H1 (cell line): Measurements from ENCODE around the gene ARRB1. TPM values are rescaled to one million over a fixed set of nuclear protein-coding genes. Genes with fewer than 3 reads are reported as not detected.

Source experiments
- CTCF ChIA-PET: fragments of 300-600 bp; sonication (Branson Sonifier 250); formaldehyde crosslinking; loops from one replicate; lab custom pipeline; 2021; ENCODE audit not compliant: partially characterized antibody; lab: Charles Lee
- POLR2A ChIA-PET: fragments of 300-600 bp; sonication (Branson Sonifier 250); formaldehyde crosslinking; loops from one replicate; lab custom pipeline; 2021; ENCODE audit warnings: inconsistent platforms; ENCODE audit not compliant: partially characterized antibody; lab: Charles Lee
- DNase-seq, 2 experiments: peaks; one replicate each; pipeline versions ENCODE4 v3.0.0 to v3.0.0-alpha.2; 2010 to 2022; ENCODE audit warnings: low spot score in 2 of 2, low read depth in 1 of 2, mixed read lengths in 1 of 2
- FAIRE-seq: peaks from 2 replicates; lab custom pipeline; 2011; peaks lifted over from hg19 to GRCh38; lab: Jason Lieb, UNC
- H2AFZ ChIP-seq: 2 replicates; pipeline ENCODE4 v1.8.1; 2012; ENCODE audit warnings: low read length, inconsistent platforms
- H2AK5ac ChIP-seq: 2 replicates; pipeline ENCODE4 v1.6.1; 2013; ENCODE audit warnings: low read depth, low read length
- H2BK120ac ChIP-seq: replicated peaks from 2 replicates; pipeline ENCODE3; 2013; ENCODE audit warnings: low read depth, low read length, inconsistent platforms
- H2BK12ac ChIP-seq: 2 replicates; pipeline ENCODE4 v1.6.1; 2013; ENCODE audit warnings: low read depth, low read length
- H2BK15ac ChIP-seq: 2 replicates; pipeline ENCODE4 v1.6.1; 2013; ENCODE audit warnings: low read length
- H2BK20ac ChIP-seq: 2 replicates; pipeline ENCODE4 v1.6.1; 2013; ENCODE audit warnings: low read length
- H2BK5ac ChIP-seq: 2 replicates; pipeline ENCODE4 v1.6.1; 2013; ENCODE audit warnings: low read depth, low read length
- H3K14ac ChIP-seq: 2 replicates; pipeline ENCODE4 v1.6.1; 2013; ENCODE audit warnings: inconsistent platforms; ENCODE audit not compliant: insufficient read length
- H3K18ac ChIP-seq: 2 replicates; pipeline ENCODE4 v1.6.1; 2013; ENCODE audit warnings: low read length; ENCODE audit errors: extremely low read depth
- H3K23ac ChIP-seq: 2 replicates; pipeline ENCODE4 v1.6.1; 2013; ENCODE audit warnings: inconsistent platforms; ENCODE audit not compliant: insufficient read length
- H3K23me2 ChIP-seq: 2 replicates; pipeline ENCODE4 v1.6.1; 2013; ENCODE audit warnings: low read depth, low read length
- H3K27ac ChIP-seq: 2 replicates; pipeline ENCODE4 v1.6.1; 2011; ENCODE audit warnings: low read depth, low read length, inconsistent platforms
- H3K27me3 ChIP-seq, 4 experiments: replicated peaks in 1 of 4; 1 replicate in 1 of 4; 2 replicates in 3 of 4; pipeline versions ENCODE4 v1.6.1 to v1.8.1; 2011 to 2013; ENCODE audit warnings: low read length in 3 of 4, mild to moderate bottlenecking in 3 of 4, inconsistent platforms in 2 of 4, mixed read lengths in 2 of 4, moderate library complexity in 1 of 4; ENCODE audit not compliant: control insufficient read depth in 3 of 4, insufficient read depth in 3 of 4; ENCODE audit errors: extremely low read depth in 1 of 4
- H3K36me3 ChIP-seq, 4 experiments: 2 replicates each; pipeline versions ENCODE4 v1.6.1 to v1.8.1; 2011 to 2013; ENCODE audit warnings: mild to moderate bottlenecking in 4 of 4, low read length in 3 of 4, moderate library complexity in 2 of 4, control low read depth in 1 of 4, inconsistent platforms in 1 of 4; ENCODE audit not compliant: insufficient read depth in 4 of 4, control insufficient read depth in 2 of 4
- H3K4ac ChIP-seq: replicated peaks from 2 replicates; pipeline ENCODE3; 2013; ENCODE audit warnings: low read length, low read depth, mixed read lengths, inconsistent platforms; ENCODE audit not compliant: insufficient read length
- H3K4me1 ChIP-seq, 4 experiments: replicated peaks in 1 of 4; 1 replicate in 1 of 4; 2 replicates in 3 of 4; pipeline versions ENCODE4 v1.6.1 to v1.8.1; 2011 to 2013; ENCODE audit warnings: low read length in 3 of 4, inconsistent platforms in 2 of 4, mixed read lengths in 1 of 4; ENCODE audit not compliant: insufficient read depth in 4 of 4, control insufficient read depth in 3 of 4
- H3K4me2 ChIP-seq, 2 experiments: 2 replicates each; pipeline versions ENCODE4 v1.6.1 to v1.8.1; 2011 to 2013; ENCODE audit warnings: low read depth in 2 of 2, low read length in 2 of 2, control low read depth in 1 of 2, inconsistent platforms in 1 of 2, mild to moderate bottlenecking in 1 of 2; ENCODE audit not compliant: insufficient read depth in 1 of 2
- H3K4me3 ChIP-seq, 4 experiments: fragments of 200-600, 300-600 bp in 1 of 4; sonication (generic), shearing (Covaris generic), sonication (Bioruptor Twin) in 1 of 4; 2 replicates each; pipeline versions ENCODE4 v1.5.1 to v1.8.1; 2011 to 2016; ENCODE audit warnings: low read length in 4 of 4, low read depth in 3 of 4, control low read depth in 2 of 4, inconsistent platforms in 2 of 4, mild to moderate bottlenecking in 2 of 4, mixed read lengths in 1 of 4, moderate library complexity in 1 of 4; ENCODE audit not compliant: insufficient read depth in 2 of 4; ENCODE audit errors: extremely low read depth in 1 of 4
- H3K56ac ChIP-seq: replicated peaks from 2 replicates; pipeline ENCODE3; 2013; ENCODE audit warnings: low read depth, mild to moderate bottlenecking, mixed read lengths, low read length, inconsistent platforms; ENCODE audit not compliant: insufficient read length
- H3K79me1 ChIP-seq: 2 replicates; pipeline ENCODE4 v1.6.1; 2013; ENCODE audit warnings: low read depth, low read length, control low read depth
- H3K79me2 ChIP-seq, 2 experiments: 2 replicates each; pipeline versions ENCODE4 v1.6.1 to v1.8.1; 2012 to 2013; ENCODE audit warnings: low read length in 2 of 2, mild to moderate bottlenecking in 2 of 2, inconsistent platforms in 1 of 2; ENCODE audit not compliant: insufficient read depth in 2 of 2, control insufficient read depth in 1 of 2
- H3K9ac ChIP-seq, 4 experiments: replicated peaks in 1 of 4; 1 replicate in 1 of 4; 2 replicates in 3 of 4; pipeline versions ENCODE4 v1.6.1 to v1.8.1; 2011 to 2013; ENCODE audit warnings: low read depth in 3 of 4, low read length in 3 of 4, control low read depth in 2 of 4, mild to moderate bottlenecking in 2 of 4, moderate library complexity in 2 of 4, inconsistent platforms in 1 of 4; ENCODE audit errors: extremely low read depth in 1 of 4
- H3K9me3 ChIP-seq, 2 experiments: 2 replicates each; pipeline versions ENCODE4 v1.6.1 to v1.8.1; 2012 to 2013; ENCODE audit warnings: mild to moderate bottlenecking in 2 of 2, moderate library complexity in 2 of 2, control low read depth in 1 of 2, inconsistent platforms in 1 of 2, low read depth in 1 of 2, low read length in 1 of 2, mixed read lengths in 1 of 2; ENCODE audit not compliant: insufficient read depth in 2 of 2
- H4K20me1 ChIP-seq, 2 experiments: replicated peaks in 1 of 2; 2 replicates each; pipeline versions ENCODE3 to v1.8.1; 2011 to 2013; ENCODE audit warnings: inconsistent platforms in 2 of 2, low read length in 2 of 2, mild to moderate bottlenecking in 1 of 2; ENCODE audit not compliant: insufficient read depth in 2 of 2, control insufficient read depth in 1 of 2
- H4K5ac ChIP-seq: 2 replicates; pipeline ENCODE4 v1.6.1; 2013; ENCODE audit warnings: low read length, low read depth, mixed read lengths, inconsistent platforms; ENCODE audit not compliant: insufficient read length
- H4K8ac ChIP-seq: 2 replicates; pipeline ENCODE4 v1.8.0; 2013; ENCODE audit warnings: mild to moderate bottlenecking, moderate library complexity, low read length, inconsistent platforms; ENCODE audit not compliant: insufficient read depth; ENCODE audit errors: extremely low read depth
- H4K91ac ChIP-seq: replicated peaks from 2 replicates; pipeline ENCODE3; 2013; ENCODE audit warnings: low read length, mixed read lengths, inconsistent platforms; ENCODE audit not compliant: insufficient read length
- BACH1 ChIP-seq: IDR thresholded peaks from 2 replicates; pipeline ENCODE4 v1.6.1; 2012; ENCODE audit warnings: low read length, improper control_type of control experiment
- CBX8 ChIP-seq: fragments of 300-800, 300-1000 bp; sonication (generic); IDR thresholded peaks from 2 replicates; pipeline ENCODE4 v1.7.1; 2016; ENCODE audit warnings: low read depth, low read length, borderline replicate concordance
- CREB1 ChIP-seq: IDR thresholded peaks from 2 replicates; pipeline ENCODE4 v1.6.1; 2012; ENCODE audit warnings: inconsistent platforms
- EP300 ChIP-seq, 2 experiments: IDR thresholded peaks; 1 replicate in 1 of 2; 2 replicates in 1 of 2; pipeline ENCODE4 v1.6.1; 2011 to 2012; ENCODE audit warnings: low read depth in 2 of 2, low read length in 2 of 2, mild to moderate bottlenecking in 2 of 2, borderline replicate concordance in 1 of 2, inconsistent platforms in 1 of 2, moderate library complexity in 1 of 2
- PHF8 ChIP-seq: fragments of 200-600 bp; sonication (generic); conservative IDR thresholded peaks from 2 replicates; pipeline ENCODE4 v1.7.1; 2012; ENCODE audit warnings: low read depth, mild to moderate bottlenecking, inconsistent platforms, low read length, moderate library complexity
- RFX5 ChIP-seq: IDR thresholded peaks from 2 replicates; pipeline ENCODE4 v1.6.1; 2011; ENCODE audit warnings: low read depth, low read length, improper control_type of control experiment, borderline replicate concordance
- RNF2 ChIP-seq: fragments of 200-900, 300-1000 bp; sonication (generic); IDR thresholded peaks from 2 replicates; pipeline ENCODE4 v1.7.1; 2016; ENCODE audit warnings: borderline replicate concordance, low read depth, mild to moderate bottlenecking, antibody characterized with exemption, low read length; ENCODE audit not compliant: poor library complexity, severe bottlenecking; ENCODE audit errors: missing control alignments
- SAP30 ChIP-seq: fragments of 300-600 bp; sonication (generic); IDR thresholded peaks from 2 replicates; pipeline ENCODE4 v1.7.1; 2012; ENCODE audit warnings: low read length, moderate library complexity, mild to moderate bottlenecking, inconsistent platforms; ENCODE audit not compliant: insufficient read depth, insufficient replicate concordance
- TCF12 ChIP-seq: IDR thresholded peaks from 2 replicates; pipeline ENCODE4 v1.6.1; 2011; ENCODE audit warnings: low read depth, mild to moderate bottlenecking, low read length
- WGBS, 2 experiments: shearing (Covaris generic) in 1 of 2; methylation state at CpG; one replicate each; pipeline versions ENCODE4 v1.1.6 to v1.1.7; 2013 to 2015; ENCODE audit warnings: low lambda C conversion rate in 2 of 2, mixed read lengths in 2 of 2, inconsistent platforms in 1 of 2, low coverage in 1 of 2, missing lambda C conversion rate in 1 of 2; ENCODE audit not compliant: insufficient replicate concordance in 2 of 2, insufficient coverage in 1 of 2, insufficient read length in 1 of 2; ENCODE audit errors: extremely low coverage in 1 of 2, missing lambda C conversion rate in 1 of 2; 5-methylcytosine and 5-hydroxymethylcytosine counted together
- polyA plus RNA-seq, 7 experiments: library from polyadenylated mRNA; depleted of rRNA in 3 of 7; stranded (reverse) in 5 of 7; unstranded in 2 of 7; fragments of >200 nt in 5 of 7; fragments of 200-250 nt in 2 of 7; gene quantifications; 1 replicate in 5 of 7; 2 replicates in 1 of 7; 4 replicates in 1 of 7; pipeline versions ENCODE4 v1.2.1 to v1.2.3, GENCODE V29; 2011 to 2013; ENCODE audit warnings: missing spikeins in 2 of 7, mixed read lengths in 2 of 7
- total RNA-seq: library from RNA; stranded (reverse); fragmentation: NEBNext Ultra II Directional; extraction: Animal tissue kit (Norgen Biotek cat#: 25700); gene quantifications from 2 replicates; pipeline ENCODE4 v1.2.1, GENCODE V29; 2021

Gene ARRB1
- total and polyA plus RNA-seq, 2 of the 8 experiments (the other 6 are each of a cell fraction or from before 2014, with no cell fraction given): 9.4 to 31.8 TPM

GRCh38 chr11:75241036-75241905 lies 110.2 kb downstream of the ARRB1 start:
- peak overlapping the region; percentile 48; the same call in 1 of the 2 replicates for H4K8ac ChIP-seq
- peak overlapping the region in 3 of 4 experiments; percentile 48 to 69 (median 67); a peak in 5 of 7 replicates for H3K9ac ChIP-seq
- H2BK15ac ChIP-seq: no peak overlapping the region
- no peak overlapping the region for H2BK120ac ChIP-seq
- peaks cover 0 to 3% of the 10 kb centered on the region in 2 experiments for H4K20me1 ChIP-seq
- 2% methylated on average over 81 of the region's 140 CpGs; no CpG with 5 or more reads in 1 of the 2 experiments for WGBS, 2 experiments
- no peak overlapping the region for H4K5ac ChIP-seq
- FAIRE-seq: no peak
- H2BK20ac ChIP-seq: no peak overlapping the region
- no peak overlapping the region for H3K23ac ChIP-seq
- H2AFZ ChIP-seq: peak overlapping the region; percentile 34; the same call in 1 of the 2 replicates
- no peak overlapping the region for H2AK5ac ChIP-seq
- peaks cover 5 to 19% (median 10%) of the 10 kb centered on the region in 4 experiments for H3K4me1 ChIP-seq
- peaks cover 12% of the 10 kb centered on the region; the same call in 1 of the 2 replicates for H3K23me2 ChIP-seq
- ChIA-PET POLR2A (interaction anchor here (1.2 to 2.4 kb wide), 4 partner anchors 18 to 322 kb away, joined by 3 to 10 read pairs (median 5); partner anchors contain the start of gene NEU3), CTCF (interaction anchor here (0.7 to 45.7 kb wide), 23 partner anchors 1 to 219 kb away, joined by 3 to 952 read pairs (median 4); partner anchors contain the start of genes SLCO2B1 and TPBGL)
- H3K27me3 ChIP-seq: peaks cover 24 to 50% (median 40%) of the 10 kb centered on the region in 4 experiments
- no peaks in the 10 kb centered on the region for H3K79me2 ChIP-seq
- H2BK5ac ChIP-seq: no peak overlapping the region
- H3K4me2 ChIP-seq: peak overlapping the region; percentile 79 to 83
- H3K36me3 ChIP-seq: no peaks in the 10 kb centered on the region
- H3K14ac ChIP-seq: no peak overlapping the region
- no peaks in the 10 kb centered on the region for H3K79me1 ChIP-seq
- H3K56ac ChIP-seq: no peak overlapping the region
- no peak overlapping the region for H3K4ac ChIP-seq
- DNase-seq: peak; percentile 63 to 97
- no peak overlapping the region for H4K91ac ChIP-seq
- H3K4me3 ChIP-seq: peak overlapping the region; percentile 37 to 63 (median 44)
- no peak overlapping the region for H3K27ac ChIP-seq
- H3K9me3 ChIP-seq: no peaks in the 10 kb centered on the region
- H3K18ac ChIP-seq: 0 out of 2 replicates have a peak overlapping the region, but pooled peaks have one; percentile 40
- H2BK12ac ChIP-seq: no peak overlapping the region
- TF ChIP-seq RFX5 (no peak), CBX8 (no peak), RNF2 (no peak), CREB1 (peak; percentile 65; the same call in 1 of the 2 replicates), SAP30 (no peak), PHF8 (peak; percentile 66), EP300 (IDR thresholded peaks at IDR 0.05; ENCODE audit: borderline replicate concordance in 1 of 2, low read depth in 2 of 2, low read length in 2 of 2) (0 out of 3 replicates have a peak, but pooled peaks of 1 of the 2 experiments have one; percentile 70), BACH1 (no peak), TCF12 (peak; percentile 44; the same call in 1 of the 2 replicates)
